NCI-H2227 treated with DMSO at 0.1 percent for 48 hours (cell line): Measurements from ENCODE around the gene LEPR.
"Not testable (repeated sequence)": the region's sequence is repeated elsewhere in the genome, so short reads cannot be mapped to it uniquely, and the experiment has no call there.

Experiments
- DNase-seq: peaks from one replicate; lab custom pipeline; 2025; lab: John Stamatoyannopoulos, UW

LEPR gene

GRCh38 chr1:65435987-65436386 lies 15.5 kb downstream of the LEPR start:
- DNase-seq, result no peak

- no peak for DNase-seq
Measured at GRCh38 chr1:65437616-65438015, 17.1 kb downstream of the LEPR start.

GRCh38 chr1:65440322-65440900 lies 19.9 kb downstream of the LEPR start:
- no peak for DNase-seq

- DNase-seq, result no peak
Measured at GRCh38 chr1:65440915-65441314, 20.4 kb downstream of the LEPR start.

DNA sequence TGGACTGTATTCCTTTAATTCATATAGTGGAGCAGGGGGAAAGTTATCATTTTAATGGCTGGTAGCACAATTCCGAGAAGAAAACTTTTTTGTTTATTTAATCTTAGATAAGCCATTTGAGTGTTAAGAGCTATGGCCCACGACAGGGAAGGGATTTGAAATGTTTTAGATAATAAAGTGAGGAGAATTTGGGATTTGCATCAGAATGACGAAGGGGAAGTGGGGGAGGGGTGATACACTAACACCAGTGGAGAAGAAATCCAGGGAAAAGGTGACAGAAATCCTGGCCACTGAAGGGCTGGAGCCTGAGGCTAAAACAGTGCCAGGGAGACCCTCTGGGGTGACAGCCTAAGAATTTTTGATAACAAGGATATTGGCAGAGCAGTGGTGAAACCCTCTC lies 21.0 kb downstream of the LEPR start:
- DNase-seq, result no peak

- DNase-seq, result no peak
Measured at GRCh38 chr1:65442442-65442841, 22.0 kb downstream of the LEPR start.

- no peak for DNase-seq
Measured at GRCh38 chr1:65443647-65444046, 23.2 kb downstream of the LEPR start.

GRCh38 chr1:65444128-65444640 lies 23.7 kb downstream of the LEPR start:
- DNase-seq, result no peak

DNA sequence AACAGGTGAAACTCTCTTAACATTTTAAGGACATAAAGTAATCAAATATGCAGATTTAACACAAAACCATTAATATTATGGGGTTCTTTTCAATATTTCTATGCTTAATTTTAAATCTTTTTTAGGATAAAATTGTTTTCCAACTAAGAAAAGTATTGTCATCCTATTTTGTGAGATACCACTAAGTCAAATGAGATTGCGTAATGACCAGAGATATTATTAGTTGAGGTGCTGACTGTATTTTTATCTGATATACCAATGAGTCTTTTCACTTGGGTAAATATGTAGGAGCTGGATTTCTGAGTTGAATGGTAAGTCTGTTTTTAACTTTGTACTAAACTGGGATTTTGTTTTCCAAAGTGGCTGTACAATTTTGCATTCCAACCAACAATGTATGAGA lies 25.4 kb downstream of the LEPR start:
- no peak for DNase-seq

- no peak for DNase-seq
Measured at GRCh38 chr1:65449214-65449823, 28.9 kb downstream of the LEPR start.

DNA sequence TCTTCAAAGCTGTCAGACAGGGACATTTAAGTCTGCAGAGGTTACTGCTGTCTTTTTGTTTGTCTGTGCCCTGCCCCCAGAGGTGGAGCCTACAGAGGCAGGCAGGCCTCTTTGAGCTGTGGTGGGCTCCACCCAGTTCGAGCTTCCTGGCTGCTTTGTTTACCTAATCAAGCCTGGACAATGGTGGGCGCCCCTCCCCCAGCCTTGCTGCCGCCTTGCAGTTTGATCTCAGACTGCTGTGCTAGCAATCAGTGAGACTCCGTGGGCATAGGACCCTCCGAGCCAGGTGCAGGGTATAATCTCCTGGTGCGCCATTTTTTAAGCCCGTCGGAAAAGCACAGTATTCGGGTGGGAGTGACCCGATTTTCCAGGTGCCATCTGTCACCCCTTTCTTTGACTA lies 35.2 kb downstream of the LEPR start:
- DNase-seq, result not testable (repeated sequence)

- DNase-seq, result no peak
Measured at GRCh38 chr1:65456481-65456880, 36.0 kb downstream of the LEPR start.

DNA sequence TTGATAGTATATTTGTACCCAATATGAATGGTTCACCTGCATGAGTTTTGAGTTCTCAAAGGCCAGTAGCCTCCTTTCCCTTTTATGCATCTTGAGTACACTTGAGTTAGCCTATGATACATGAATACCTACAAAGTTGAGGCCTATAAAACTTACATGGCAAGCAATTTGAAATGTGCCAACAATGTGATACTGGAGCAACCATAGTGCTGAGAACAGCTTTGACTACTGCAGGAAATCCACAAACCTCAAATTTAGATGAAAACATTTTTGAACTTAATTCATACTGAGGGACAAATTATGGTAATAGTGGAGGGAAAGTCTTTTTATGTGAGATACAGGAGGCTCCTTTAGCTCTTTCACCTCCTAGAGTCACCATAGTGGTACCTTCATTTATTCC lies 37.4 kb downstream of the LEPR start:
- no peak for DNase-seq

GRCh38 chr1:65458730-65459396 lies 38.4 kb downstream of the LEPR start:
- DNase-seq, result no peak

DNA sequence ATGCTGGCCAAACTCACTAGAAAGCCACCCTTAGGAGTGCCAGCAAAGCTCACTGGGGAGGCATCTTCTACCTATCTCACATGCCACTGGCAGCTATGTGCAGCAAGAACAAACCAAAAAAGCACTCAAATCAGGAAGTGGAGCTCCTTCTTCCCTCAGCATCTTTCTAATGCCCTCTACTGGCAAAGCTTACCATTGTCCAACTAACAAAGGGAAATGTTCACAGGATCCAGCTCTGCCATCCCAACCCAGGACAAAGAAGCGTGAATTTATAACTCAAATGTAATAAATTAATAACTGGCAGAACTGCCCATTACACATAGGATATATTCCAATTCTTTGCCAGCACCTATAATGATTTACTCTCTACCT lies 38.9 kb downstream of the LEPR start:
- DNase-seq, result no peak

- not testable (repeated sequence) for DNase-seq
Measured at GRCh38 chr1:65465837-65466236, 45.4 kb downstream of the LEPR start.

DNA sequence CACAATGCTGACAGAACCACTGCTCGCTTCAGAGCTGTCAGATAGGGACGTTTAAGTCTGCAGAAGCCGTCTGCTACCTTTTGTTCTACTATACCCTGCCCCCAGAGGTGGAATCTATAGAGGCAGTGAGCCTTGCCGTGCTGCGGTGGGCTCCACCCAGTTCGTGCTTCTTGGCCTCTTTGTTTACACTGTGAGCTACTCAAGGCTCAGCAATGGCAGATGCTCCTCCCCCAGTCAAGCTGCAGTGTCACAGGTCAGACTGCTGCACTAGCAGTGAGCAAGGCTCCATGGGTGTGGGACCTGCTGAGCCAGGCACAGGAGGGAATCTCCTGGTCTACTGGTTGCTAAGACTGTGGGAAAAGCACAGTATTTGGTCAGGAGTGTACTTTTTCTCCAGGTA lies 47.1 kb downstream of the LEPR start:
- no peak for DNase-seq

- DNase-seq, result no peak
Measured at GRCh38 chr1:65469126-65469888, 48.8 kb downstream of the LEPR start.

- DNase-seq, result no peak
Measured at GRCh38 chr1:65469889-65470340, 49.4 kb downstream of the LEPR start.
